Smooth muscle cell (in vitro differentiated cells): ENCODE measurements around the gene RASSF5. TPM values are rescaled to one million over a fixed set of nuclear protein-coding genes. Genes with fewer than 3 reads are reported as not detected.

Experiments
- DNase-seq: peaks from one replicate; lab custom pipeline; 2025; ENCODE audit not compliant: unreplicated experiment; lab: John Stamatoyannopoulos, UW
- H2AFZ ChIP-seq: fragments of 200-600 bp; sonication (generic); 2 replicates; pipeline ENCODE4 v1.6.0; 2016; ENCODE audit warnings: antibody characterized with exemption, low read depth, mild to moderate bottlenecking
- H3F3A ChIP-seq: fragments of 200-600 bp; sonication (generic); 2 replicates; pipeline ENCODE4 v1.6.0; 2017; ENCODE audit warnings: antibody characterized with exemption, low read depth
- H3K27ac ChIP-seq: fragments of 200-600 bp; sonication (generic); 2 replicates; pipeline ENCODE4 v1.5.1; 2016; ENCODE audit warnings: low read depth, mild to moderate bottlenecking
- H3K27me3 ChIP-seq: fragments of 200-600 bp; sonication (generic); 2 replicates; pipeline ENCODE4 v1.6.1; 2016; ENCODE audit warnings: low read depth, mild to moderate bottlenecking
- H3K36me3 ChIP-seq: fragments of 200-600 bp; sonication (generic); 2 replicates; pipeline ENCODE4 v1.5.1; 2016; ENCODE audit warnings: low read depth
- H3K4me1 ChIP-seq: fragments of 200-600 bp; sonication (generic); 2 replicates; pipeline ENCODE4 v1.5.1; 2016; ENCODE audit warnings: low read depth
- H3K4me2 ChIP-seq: fragments of 200-600 bp; sonication (generic); 2 replicates; pipeline ENCODE4 v1.6.0; 2016; ENCODE audit warnings: mild to moderate bottlenecking
- H3K4me3 ChIP-seq: fragments of 200-600 bp; sonication (generic); 2 replicates; pipeline ENCODE4 v1.5.1; 2016; ENCODE audit warnings: mild to moderate bottlenecking
- H3K79me2 ChIP-seq: fragments of 200-600 bp; sonication (generic); 2 replicates; pipeline ENCODE4 v1.6.0; 2016; ENCODE audit warnings: low read depth, mild to moderate bottlenecking
- H3K9ac ChIP-seq: fragments of 200-600 bp; sonication (generic); 2 replicates; pipeline ENCODE4 v1.6.0; 2016; ENCODE audit warnings: low read depth
- H3K9me3 ChIP-seq: fragments of 200-600 bp; sonication (generic); replicated peaks from 2 replicates; pipeline ENCODE4 v1.5.1; 2016; ENCODE audit warnings: low read depth
- H4K20me1 ChIP-seq: fragments of 200-600 bp; sonication (generic); 2 replicates; pipeline ENCODE4 v1.6.0; 2016; ENCODE audit warnings: low read depth
- CTCF ChIP-seq: fragments of 200-600 bp; sonication (generic); IDR thresholded peaks from 2 replicates; pipeline ENCODE4 v1.5.1; 2017; ENCODE audit warnings: borderline replicate concordance, mild to moderate bottlenecking, antibody characterized with exemption; ENCODE audit not compliant: insufficient read depth, poor library complexity, severe bottlenecking
- WGBS: methylation state at CpG from one replicate; pipeline ENCODE4 v1.1.7; 2016; ENCODE audit warnings: low lambda C conversion rate; 5-methylcytosine and 5-hydroxymethylcytosine counted together
- polyA plus RNA-seq: library from polyadenylated mRNA; unstranded; fragments of >200 nt; fragmentation: Nextera tagmentation; extraction: Ambion mirVana; gene quantifications from 2 replicates; pipeline ENCODE4 v1.2.1, GENCODE V29; 2016
- total RNA-seq: library from RNA; depleted of rRNA; stranded (reverse); fragments of >200 nt; gene quantifications from 2 replicates; pipeline ENCODE4 v1.2.3, GENCODE V29; 2014

RASSF5 gene
- total and polyA plus RNA-seq, 2 experiments from 2014 or later = 2.6 to 3.3 TPM

- H3K79me2 ChIP-seq = no peaks in the 10 kb centered on the region
- H3K9me3 ChIP-seq = no peaks in the 10 kb centered on the region
- 96% methylated on average over 10 of the region's 10 CpGs for WGBS
- TF ChIP-seq CTCF = no peak
- H3K4me2 ChIP-seq = no peak overlapping the region
- DNase-seq = no peak
- H3K4me1 ChIP-seq = no peaks in the 10 kb centered on the region
- H3K4me3 ChIP-seq = no peak overlapping the region
- H3K27me3 ChIP-seq = no peaks in the 10 kb centered on the region
- H3K9ac ChIP-seq = no peak overlapping the region
- H3F3A ChIP-seq = no peaks in the 10 kb centered on the region
- no peaks in the 10 kb centered on the region for H4K20me1 ChIP-seq
- H2AFZ ChIP-seq = no peak overlapping the region
- no peak overlapping the region for H3K27ac ChIP-seq
- H3K36me3 ChIP-seq = no peaks in the 10 kb centered on the region
Observed at GRCh38 chr1:206492589-206492988, 14.7 kb upstream of the RASSF5 start.

- Histone ChIP-seq H3K9ac (no peak overlapping the region), H3K36me3 (no peaks in the 10 kb centered on the region), H3K9me3 (no peaks in the 10 kb centered on the region), H3K79me2 (no peaks in the 10 kb centered on the region), H3K4me2 (no peak overlapping the region), H3K4me3 (no peak overlapping the region), H3K4me1 (no peaks in the 10 kb centered on the region), H2AFZ (no peak overlapping the region), H3F3A (no peaks in the 10 kb centered on the region), H4K20me1 (no peaks in the 10 kb centered on the region), H3K27ac (no peak overlapping the region), H3K27me3 (no peaks in the 10 kb centered on the region)
- DNase-seq = no peak
- WGBS = 95% methylated on average over 9 of the region's 9 CpGs
- TF ChIP-seq CTCF = no peak
Observed at GRCh38 chr1:206493279-206493678, 14.1 kb upstream of the RASSF5 start.

GRCh38 chr1:206495011-206495461 is 12.3 kb upstream of the RASSF5 start:
- no peak for DNase-seq
- Histone ChIP-seq H3F3A (no peaks in the 10 kb centered on the region), H3K36me3 (no peaks in the 10 kb centered on the region), H3K9me3 (no peaks in the 10 kb centered on the region), H4K20me1 (no peaks in the 10 kb centered on the region), H3K79me2 (no peaks in the 10 kb centered on the region), H3K4me3 (no peak overlapping the region), H3K27ac (no peak overlapping the region), H3K4me2 (no peak overlapping the region), H2AFZ (no peak overlapping the region), H3K4me1 (no peaks in the 10 kb centered on the region), H3K9ac (no peak overlapping the region), H3K27me3 (no peaks in the 10 kb centered on the region)
- WGBS = 91% methylated on average over 6 of the region's 6 CpGs
- no peak for TF ChIP-seq CTCF

- H3K79me2 ChIP-seq = no peaks in the 10 kb centered on the region
- no peak overlapping the region for H3K4me2 ChIP-seq
- no peaks in the 10 kb centered on the region for H3K4me1 ChIP-seq
- WGBS = 69% methylated on average over 3 of the region's 3 CpGs
- no peak overlapping the region for H3K4me3 ChIP-seq
- H3F3A ChIP-seq = no peaks in the 10 kb centered on the region
- H3K9ac ChIP-seq = no peak overlapping the region
- TF ChIP-seq CTCF = no peak
- no peaks in the 10 kb centered on the region for H4K20me1 ChIP-seq
- no peaks in the 10 kb centered on the region for H3K36me3 ChIP-seq
- H3K27ac ChIP-seq = no peak overlapping the region
- H2AFZ ChIP-seq = no peak overlapping the region
- no peak for DNase-seq
- no peaks in the 10 kb centered on the region for H3K9me3 ChIP-seq
- H3K27me3 ChIP-seq = no peaks in the 10 kb centered on the region
Observed at GRCh38 chr1:206495493-206496046, 11.8 kb upstream of the RASSF5 start.
